Activated CD8-positive, alpha-beta memory T cell treated with anti-CD3 and anti-CD28 coated beads for 1 hour (primary cell): ENCODE data around the gene RPEL1.

Experiments
- DNase-seq, 2 donors: peaks; one replicate each; pipeline ENCODE4 v3.0.0-alpha.2; 2020; ENCODE audit warnings: low read depth in 1 of 2; ENCODE audit errors: extremely low read depth in 1 of 2

RPEL1 gene

GRCh38 chr10:103278537-103278823 lies 32.8 kb downstream of the RPEL1 start:
- no peak for DNase-seq

DNA sequence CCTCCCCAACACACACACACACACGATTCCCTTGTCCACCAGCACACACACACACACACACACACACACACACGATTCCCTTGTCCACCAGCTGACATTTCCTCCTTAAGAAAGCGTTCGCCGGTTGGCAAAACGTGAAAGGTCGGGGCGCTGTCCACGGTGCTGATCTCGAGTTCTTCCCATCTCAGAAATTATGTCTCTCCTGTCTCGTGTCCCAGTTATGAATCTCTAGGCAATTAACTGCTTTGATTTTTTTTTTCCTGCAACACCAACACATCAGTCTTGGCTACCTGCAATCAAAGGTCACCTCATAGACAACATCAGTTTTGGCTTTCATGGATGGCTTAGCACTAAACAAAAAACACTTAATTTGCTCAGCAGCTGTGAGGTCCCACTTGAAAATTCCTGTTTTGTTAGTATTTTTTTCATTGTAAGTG lies 33.2 kb downstream of the RPEL1 start:
- DNase-seq, result no peak

DNA sequence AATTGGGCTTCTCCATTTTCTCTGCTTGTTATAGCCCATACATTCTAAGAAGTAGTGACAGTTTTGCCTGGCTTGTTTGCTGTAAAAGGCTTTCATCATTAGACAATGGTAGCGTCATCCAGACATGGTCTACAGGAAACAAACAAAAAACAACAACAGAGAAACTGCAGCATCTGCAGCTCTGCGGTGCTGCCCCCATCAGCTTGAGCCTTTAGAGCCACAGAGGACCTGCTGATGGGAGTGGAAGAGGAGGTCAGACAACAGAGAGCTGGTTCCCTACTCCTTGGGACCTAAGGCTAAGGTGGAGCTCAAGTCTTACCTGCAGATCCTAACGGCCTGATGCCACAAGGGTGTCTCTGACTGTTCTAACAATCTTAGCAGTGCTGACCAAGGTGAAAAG lies 34.3 kb downstream of the RPEL1 start:
- no peak for DNase-seq

GRCh38 chr10:103280506-103280905 lies 34.8 kb downstream of the RPEL1 start:
- no peak for DNase-seq

DNA sequence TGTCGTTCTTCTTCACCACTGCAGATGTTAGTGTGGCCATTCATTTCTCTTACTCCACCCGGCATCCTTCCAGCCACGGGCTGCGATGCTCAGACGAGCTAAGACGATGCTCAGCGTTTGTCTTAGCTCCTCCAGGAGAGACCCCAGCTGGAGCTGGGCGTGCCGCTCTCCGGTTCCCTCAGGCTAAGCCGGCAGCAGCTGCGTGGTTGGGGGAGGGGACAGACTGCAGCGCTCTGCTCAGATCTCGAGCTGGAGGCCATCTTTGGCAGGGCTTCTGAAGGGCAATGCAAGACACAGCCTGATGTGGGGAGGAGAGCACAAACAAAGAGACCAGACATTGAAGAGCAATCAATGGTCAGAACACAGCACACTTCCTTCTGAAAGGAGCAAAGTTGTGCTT lies 36.1 kb downstream of the RPEL1 start:
- no peak for DNase-seq

GRCh38 chr10:103282961-103283360 lies 37.3 kb downstream of the RPEL1 start:
- no peak for DNase-seq

DNA sequence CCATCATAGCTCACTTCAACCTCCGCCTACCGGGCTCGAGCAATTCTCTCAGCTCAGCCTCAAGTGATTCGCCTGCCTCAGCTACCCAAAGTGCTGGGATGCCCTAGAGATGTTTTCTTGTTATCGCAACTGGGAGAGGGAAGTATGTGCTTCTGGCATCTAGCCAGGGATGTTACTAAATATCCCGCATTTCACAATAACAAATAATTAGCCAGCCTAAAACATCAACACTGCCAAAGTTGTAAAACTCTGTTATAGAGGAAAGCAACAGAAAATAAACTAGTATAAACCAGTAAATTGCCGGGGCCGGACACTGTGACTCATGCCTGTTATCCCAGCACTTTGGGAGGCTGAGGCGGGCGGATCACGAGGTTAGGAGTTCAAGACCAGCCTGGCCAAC lies 38.5 kb downstream of the RPEL1 start:
- no peak for DNase-seq

DNA sequence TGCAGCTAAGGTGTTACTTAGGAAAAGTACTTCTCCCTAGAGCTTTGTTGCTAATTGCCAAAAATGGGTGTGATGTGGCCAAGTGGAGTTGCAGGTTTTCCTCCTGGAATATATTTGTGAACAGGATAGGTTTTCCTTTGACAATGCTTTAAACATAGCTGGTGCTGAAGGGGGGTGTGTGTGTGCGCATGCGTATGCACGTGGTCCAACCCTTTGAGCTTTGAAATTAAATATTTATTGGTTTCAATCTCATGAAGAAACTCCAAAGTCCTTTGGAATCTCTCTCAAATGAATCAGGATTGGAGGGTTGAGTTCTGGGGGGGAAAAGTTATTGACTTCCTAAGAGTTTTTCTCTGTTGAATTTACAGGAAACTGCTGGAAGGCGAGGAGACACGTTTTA lies 42.3 kb downstream of the RPEL1 start:
- DNase-seq, result no peak

DNA sequence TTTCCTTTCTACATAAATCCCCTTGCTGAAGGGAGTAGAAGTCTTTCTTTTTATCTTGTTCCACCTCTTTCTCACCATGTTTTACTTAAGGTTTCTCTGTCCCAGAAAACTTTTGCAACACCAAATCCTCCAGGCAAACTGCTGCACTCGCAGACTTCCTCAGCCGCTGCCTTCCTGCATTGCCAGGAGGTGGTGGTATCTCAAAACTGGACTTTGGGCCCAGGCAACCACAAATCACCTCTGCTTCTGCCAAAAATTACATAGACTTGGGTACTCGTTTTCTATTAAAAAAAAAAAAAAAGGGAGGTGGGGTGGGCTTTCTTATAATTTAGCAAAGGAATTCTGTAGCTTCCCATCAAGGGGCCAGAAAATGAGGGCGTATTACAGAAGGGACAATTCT lies 45.9 kb downstream of the RPEL1 start:
- no peak for DNase-seq

- no peak for DNase-seq
Measured at GRCh38 chr10:103295374-103296015, 49.8 kb downstream of the RPEL1 start.
